HG03064 (cell line): Measurements from ENCODE around the gene DMTF1.
A peak's percentile ranks its signal among the peaks of the same experiment; 100 is the strongest.
"Not testable (repeated sequence)": the region's sequence is repeated elsewhere in the genome, so short reads cannot be mapped to it uniquely, and the experiment has no call there.

Source experiments
- ATAC-seq: cut with Tn5 transposase; IDR thresholded peaks from one replicate; pipeline ENCODE4 v1.9.1; 2021; ENCODE audit warnings: low read depth; ENCODE audit not compliant: unreplicated experiment

DMTF1 gene

DNA sequence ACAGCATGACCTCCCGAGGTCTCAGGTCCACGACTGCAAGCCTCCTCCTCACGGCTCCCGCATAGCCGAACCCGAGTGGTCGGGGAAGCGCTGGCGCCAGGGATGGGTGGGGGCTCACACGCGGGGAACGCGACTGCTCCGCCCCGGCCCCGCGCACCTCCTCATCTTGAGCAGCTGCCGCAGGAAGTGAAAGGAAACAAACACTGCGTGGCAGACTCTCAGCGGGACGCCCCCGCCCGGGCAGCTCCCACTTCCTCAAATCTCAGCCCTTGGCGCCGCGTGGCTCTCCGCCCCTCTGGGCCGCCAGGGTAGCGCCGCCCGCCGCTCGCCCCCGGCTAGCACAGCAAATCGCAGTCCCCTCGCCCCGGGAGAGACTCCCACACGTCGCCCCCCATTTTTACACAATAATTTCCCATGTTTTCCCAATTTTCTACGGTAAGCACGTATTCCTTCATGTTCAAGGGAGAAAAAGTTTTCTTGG is 67.3 kb downstream of the DMTF1 start, which contains the start of gene TMEM243:
TSS of gene TMEM243 (minus strand) at position 188 of the 481 bp plus-strand sequence. CDS start 229 bp downstream, outside the sequence.
- ATAC-seq = peak; percentile 43

DNA sequence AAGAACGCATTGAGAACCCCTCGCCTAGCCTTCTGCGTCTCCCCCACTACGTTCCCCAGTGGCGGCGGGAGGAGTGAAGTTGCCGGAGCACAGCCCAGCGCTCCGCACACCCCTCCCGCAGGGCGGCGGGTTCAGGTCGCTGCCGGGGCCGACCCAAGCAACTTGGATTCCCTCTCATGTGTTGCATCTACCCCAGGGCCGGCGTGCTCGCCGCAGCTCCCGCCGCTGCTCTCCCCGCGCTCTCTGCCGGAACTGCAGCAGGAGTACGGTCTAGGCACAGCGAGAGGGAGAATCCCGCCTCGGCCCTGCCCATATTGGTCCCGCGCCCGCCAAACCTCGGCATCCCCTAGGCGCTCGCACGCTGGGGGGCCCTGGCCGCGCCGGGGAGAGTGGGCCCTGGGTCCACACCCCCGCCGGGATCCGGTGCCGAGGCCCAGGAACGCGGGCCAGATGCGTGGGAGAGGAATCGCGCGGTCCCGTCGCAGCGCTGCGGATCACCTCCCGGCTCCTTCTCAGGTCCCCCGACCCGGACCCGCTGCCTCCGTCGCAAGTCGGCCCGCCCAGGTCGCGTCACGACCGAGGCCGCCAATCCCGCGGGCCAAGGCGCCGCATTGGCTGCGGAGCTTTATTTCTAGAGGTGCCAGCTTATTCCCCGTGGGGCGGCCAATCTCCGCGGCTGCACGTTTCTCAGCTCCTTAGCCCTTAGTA is 67.9 kb downstream of the DMTF1 start:
- peak; percentile 30 for ATAC-seq

DNA sequence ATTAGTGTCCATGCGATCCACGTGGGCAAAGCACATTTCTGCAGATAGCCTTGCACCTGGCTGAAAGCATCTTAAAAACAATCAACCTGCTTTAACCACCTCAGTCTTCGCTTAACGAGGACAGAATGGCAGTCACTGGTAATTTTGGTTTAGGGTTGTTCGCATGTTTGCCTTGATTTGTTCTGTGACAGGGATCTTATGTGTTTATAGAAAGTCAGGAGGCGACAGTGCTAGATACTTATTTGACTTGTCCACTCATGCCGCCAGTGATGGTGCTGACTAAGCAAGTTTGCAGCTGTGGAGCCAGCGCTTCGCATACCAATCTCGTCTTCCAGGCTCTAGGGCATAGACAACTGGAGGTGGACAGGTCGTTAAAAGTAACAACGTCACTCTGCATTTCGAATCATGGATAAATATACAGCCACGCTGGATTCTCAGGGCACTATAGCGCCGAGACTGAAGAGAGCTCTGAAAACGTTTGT is 68.5 kb downstream of the DMTF1 start:
- ATAC-seq = no peak

DNA sequence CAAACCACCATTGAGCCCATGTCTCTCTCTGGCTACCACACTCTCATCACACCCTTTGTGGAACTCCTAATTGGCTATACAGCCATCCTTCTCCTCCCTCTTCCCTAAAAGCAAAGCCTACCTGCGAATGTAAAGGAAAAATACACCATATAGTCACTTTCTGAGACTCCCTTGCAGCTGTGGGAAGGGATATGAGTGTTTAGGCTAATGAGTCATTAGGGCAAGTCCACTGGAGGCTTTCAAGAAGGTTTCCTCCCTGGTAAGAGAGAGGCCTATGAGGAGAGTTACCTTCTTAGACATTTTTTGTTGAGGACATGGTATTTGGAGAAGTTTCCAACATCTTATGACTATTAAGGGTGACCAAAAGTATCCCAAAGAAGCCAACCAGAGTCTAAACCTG is 71.4 kb downstream of the DMTF1 start:
- no peak for ATAC-seq

GRCh38 chr7:87225696-87226095 is 73.4 kb downstream of the DMTF1 start:
- ATAC-seq = no peak

GRCh38 chr7:87226495-87226894 is 74.2 kb downstream of the DMTF1 start:
- ATAC-seq = no peak

DNA sequence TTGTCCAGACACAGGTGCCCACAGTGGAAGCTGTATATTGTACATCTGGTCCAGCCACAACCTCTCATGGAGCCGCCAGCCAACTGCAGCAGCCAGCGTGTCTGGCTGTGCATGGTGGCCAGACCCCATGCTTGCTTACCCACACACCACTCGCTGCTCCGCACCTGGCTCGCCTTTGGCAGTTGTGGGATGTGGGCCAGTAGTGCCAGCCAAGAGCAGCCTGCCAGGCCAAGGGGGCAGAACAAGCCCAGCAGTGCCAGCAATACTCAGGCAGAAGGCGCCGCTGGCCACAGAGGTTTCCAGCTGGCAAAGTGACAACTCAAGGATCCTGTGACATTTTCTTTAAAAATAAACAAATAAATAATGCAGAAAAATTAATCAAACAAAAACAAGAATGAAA is 79.0 kb downstream of the DMTF1 start:
- ATAC-seq = no peak

GRCh38 chr7:87231711-87232110 is 79.5 kb downstream of the DMTF1 start:
- ATAC-seq = no peak

- no peak for ATAC-seq
Measured at GRCh38 chr7:87234949-87235348, 82.7 kb downstream of the DMTF1 start.

DNA sequence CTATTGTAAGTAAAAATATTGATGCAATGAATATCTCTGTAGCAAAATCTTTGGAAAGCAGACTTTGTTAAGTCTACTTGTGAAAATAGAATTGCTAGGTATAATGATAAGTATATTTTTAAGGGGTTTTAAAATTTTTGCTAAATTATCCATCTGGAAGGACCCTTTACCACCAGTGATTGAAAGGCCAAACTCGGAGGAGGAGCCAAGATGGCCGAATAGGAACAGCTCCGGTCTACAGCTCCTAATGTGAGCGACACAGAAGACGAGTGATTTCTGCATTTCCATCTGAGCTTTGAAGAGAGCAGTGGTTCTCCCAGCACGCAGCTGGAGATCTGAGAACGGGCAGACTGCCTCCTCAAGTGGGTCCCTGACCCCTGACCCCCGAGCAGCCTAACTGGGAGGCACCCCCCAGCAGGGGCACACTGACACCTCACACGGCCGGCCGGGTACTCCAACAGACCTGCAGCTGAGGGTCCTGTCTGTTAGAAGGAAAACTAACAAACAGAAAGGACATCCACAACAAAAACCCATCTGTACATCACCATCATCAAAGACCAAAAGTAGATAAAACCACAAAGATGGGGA is 86.3 kb downstream of the DMTF1 start:
- ATAC-seq = not testable (repeated sequence)

DNA sequence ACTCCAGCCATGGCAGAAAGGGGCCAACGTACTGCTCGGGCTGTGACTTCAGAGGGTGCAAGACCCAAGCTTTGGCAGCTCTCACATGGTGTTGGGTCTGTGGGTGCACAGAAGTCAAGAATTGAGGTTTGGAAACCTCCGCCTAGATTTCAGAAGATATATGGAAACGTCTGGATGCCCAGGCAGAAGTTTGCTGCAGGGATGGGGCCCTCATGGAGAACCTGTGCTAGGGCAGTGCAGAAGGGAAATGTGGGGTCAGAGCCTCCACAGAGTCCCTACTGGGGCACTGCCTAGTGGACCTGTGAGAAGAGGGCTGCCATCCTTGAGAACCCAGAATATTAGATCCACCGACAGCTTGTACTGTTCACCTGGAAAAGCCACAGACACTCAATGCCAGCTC is 93.4 kb downstream of the DMTF1 start:
- ATAC-seq = not testable (repeated sequence)
